RWPE1 (cell line): ENCODE measurements around the gene RPS3.

Experiments
- CTCF ChIA-PET: fragments of 350-600 bp; sonication (Branson Sonifier 250); formaldehyde crosslinking; extraction: SDS; loops from one replicate; lab custom pipeline; 2021; lab: Yijun Ruan, JAX
- POLR2A ChIA-PET: fragments of 400-600 bp; formaldehyde crosslinking; extraction: SDS; loops from one replicate; lab custom pipeline; 2020; ENCODE audit warnings: antibody characterized with exemption; ENCODE audit not compliant: low non-redundant PET; lab: Yijun Ruan, JAX
- DNase-seq: peaks from one replicate; pipeline ENCODE4 v3.0.0; 2012; ENCODE audit warnings: low spot score
- H3K27ac ChIP-seq: fragments of 450-650 bp; 2 replicates; pipeline ENCODE4 v1.5.1; 2017
- CTCF ChIP-seq: fragments of 450-650 bp; conservative IDR thresholded peaks from 2 replicates; pipeline ENCODE4 v1.5.1; 2017; ENCODE audit warnings: low read depth, mild to moderate bottlenecking

Gene RPS3

GRCh38 chr11:75434051-75434450 is 34.7 kb downstream of the RPS3 start:
- no peak for DNase-seq
- ChIA-PET POLR2A (no interaction called here), CTCF (no interaction called here)
- no peak for TF ChIP-seq CTCF
- no peak overlapping the region for H3K27ac ChIP-seq

- no peak for DNase-seq
- TF ChIP-seq CTCF = no peak
- ChIA-PET CTCF (no interaction called here), POLR2A (no interaction called here)
- H3K27ac ChIP-seq = no peak overlapping the region
Measured at GRCh38 chr11:75434886-75435570, 35.7 kb downstream of the RPS3 start.

GRCh38 chr11:75435571-75435925 is 36.2 kb downstream of the RPS3 start:
- no peak overlapping the region for H3K27ac ChIP-seq
- ChIA-PET POLR2A (no interaction called here), CTCF (no interaction called here)
- DNase-seq = no peak
- no peak for TF ChIP-seq CTCF

GRCh38 chr11:75436806-75437205 is 37.5 kb downstream of the RPS3 start:
- CTCF ChIA-PET = no interaction called here
- no peak for TF ChIP-seq CTCF
- POLR2A ChIA-PET = no interaction called here
- no peak for DNase-seq
- H3K27ac ChIP-seq = no peak overlapping the region

- no peak for DNase-seq
- no peak for TF ChIP-seq CTCF
- H3K27ac ChIP-seq = no peak overlapping the region
- POLR2A ChIA-PET = no interaction called here
- CTCF ChIA-PET = no interaction called here
Measured at GRCh38 chr11:75437966-75438659, 38.8 kb downstream of the RPS3 start.

GRCh38 chr11:75439026-75439425 is 39.7 kb downstream of the RPS3 start:
- POLR2A ChIA-PET = no interaction called here

More at GRCh38 chr11:75439026-75439425, 39.7 kb downstream of the RPS3 start:
- CTCF ChIA-PET = interaction anchor here (0.7 kb wide), 1 partner anchor 90 kb away, joined by 3 read pairs; no protein-coding TSS in a partner anchor
- no peak overlapping the region for H3K27ac ChIP-seq
- TF ChIP-seq CTCF = no peak
- DNase-seq = no peak
